Endothelial cell (in vitro differentiated cells): Measurements from ENCODE around the gene UPP1. TPM values are rescaled to one million over a fixed set of nuclear protein-coding genes. Genes with fewer than 3 reads are reported as not detected.

Experiments used
- DNase-seq: peaks from one replicate; pipeline ENCODE4 v3.0.0; 2021; ENCODE audit warnings: low spot score
- H3K27ac Mint-ChIP-seq: one replicate; pipeline ENCODE4 v1.8.0; 2021; ENCODE audit warnings: mixed read lengths, inconsistent platforms; ENCODE audit not compliant: unreplicated experiment
- H3K27me3 Mint-ChIP-seq: one replicate; pipeline ENCODE4 v1.8.0; 2021; ENCODE audit warnings: mild to moderate bottlenecking, moderate library complexity, mixed read lengths, inconsistent platforms; ENCODE audit not compliant: unreplicated experiment
- H3K36me3 Mint-ChIP-seq: one replicate; pipeline ENCODE4 v1.8.0; 2021; ENCODE audit warnings: mild to moderate bottlenecking, low read depth, mixed read lengths, inconsistent platforms; ENCODE audit not compliant: unreplicated experiment
- H3K4me1 Mint-ChIP-seq: one replicate; pipeline ENCODE4 v1.8.0; 2021; ENCODE audit warnings: mild to moderate bottlenecking, mixed read lengths, inconsistent platforms; ENCODE audit not compliant: unreplicated experiment
- H3K4me3 Mint-ChIP-seq: one replicate; pipeline ENCODE4 v1.8.0; 2021; ENCODE audit warnings: mild to moderate bottlenecking, mixed read lengths, inconsistent platforms; ENCODE audit not compliant: unreplicated experiment
- H3K9me3 Mint-ChIP-seq: one replicate; pipeline ENCODE4 v1.8.0; 2021; ENCODE audit warnings: mixed read lengths, inconsistent platforms; ENCODE audit not compliant: unreplicated experiment
- CTCF ChIP-seq: fragments of 200-600 bp; sonication (generic); IDR thresholded peaks from one replicate; pipeline ENCODE4 v1.5.0; 2021; ENCODE audit warnings: antibody characterized with exemption; ENCODE audit not compliant: unreplicated experiment
- total RNA-seq: library from RNA; stranded (reverse); fragmentation: NEBNext Ultra II Directional; extraction: Animal tissue kit (Norgen Biotek cat#: 25700); gene quantifications from one replicate; pipeline ENCODE4 v1.2.1, GENCODE V29; 2021; ENCODE audit not compliant: unreplicated experiment

UPP1 gene
- total RNA-seq, 1 donor from 2014 or later, result 77.4 TPM

GRCh38 chr7:48112401-48113165 lies 23.5 kb downstream of the UPP1 start:
- Mint-ChIP-seq H3K4me1 (peaks cover 7% of the 10 kb centered on the region), H3K9me3 (no peaks in the 10 kb centered on the region), H3K4me3 (no peak overlapping the region), H3K27ac (no peak overlapping the region), H3K27me3 (peaks cover 13% of the 10 kb centered on the region), H3K36me3 (peaks cover 11% of the 10 kb centered on the region)
- DNase-seq, result no peak
- no peak for TF ChIP-seq CTCF

- DNase-seq, result no peak
- Mint-ChIP-seq H3K9me3 (no peaks in the 10 kb centered on the region), H3K36me3 (peaks cover 7% of the 10 kb centered on the region), H3K27me3 (peaks cover 13% of the 10 kb centered on the region), H3K27ac (no peak overlapping the region), H3K4me1 (peaks cover 7% of the 10 kb centered on the region), H3K4me3 (no peak overlapping the region)
- TF ChIP-seq CTCF, result no peak
Measured at GRCh38 chr7:48113275-48113674, 24.2 kb downstream of the UPP1 start.

GRCh38 chr7:48114115-48114514 lies 25.1 kb downstream of the UPP1 start:
- Mint-ChIP-seq H3K4me1 (peaks cover 3% of the 10 kb centered on the region), H3K9me3 (no peaks in the 10 kb centered on the region), H3K36me3 (peaks cover 3% of the 10 kb centered on the region), H3K27me3 (peaks cover 13% of the 10 kb centered on the region), H3K27ac (no peak overlapping the region), H3K4me3 (no peak overlapping the region)
- DNase-seq, result no peak
- no peak for TF ChIP-seq CTCF

DNA sequence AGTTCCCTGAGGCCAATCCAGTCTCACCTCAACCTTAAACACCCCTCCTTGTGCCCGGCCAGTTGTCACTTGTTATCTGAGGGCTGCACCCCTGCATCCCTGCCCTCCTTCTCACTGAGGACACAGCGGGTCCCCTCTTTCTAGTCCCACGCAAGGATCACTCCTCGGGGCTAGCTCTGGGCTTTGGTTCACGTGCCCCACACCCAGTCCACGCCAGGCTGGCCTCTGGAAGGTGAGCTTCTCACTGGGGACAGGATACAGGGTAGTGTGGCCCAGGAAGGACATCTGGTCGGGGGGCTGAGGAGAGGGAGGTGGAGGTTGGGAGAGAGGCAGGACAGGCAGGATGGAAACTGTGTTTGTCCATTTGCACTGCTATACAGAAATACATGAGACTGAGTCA lies 25.5 kb downstream of the UPP1 start:
- peaks cover 3% of the 10 kb centered on the region for H3K4me1 Mint-ChIP-seq

More for the DNA sequence above, 25.5 kb downstream of the UPP1 start:
- Mint-ChIP-seq H3K9me3 (no peaks in the 10 kb centered on the region), H3K36me3 (no peaks in the 10 kb centered on the region), H3K27ac (no peak overlapping the region), H3K27me3 (peaks cover 13% of the 10 kb centered on the region), H3K4me3 (no peak overlapping the region)
- no peak for DNase-seq
- no peak for TF ChIP-seq CTCF
